Astrocyte (in vitro differentiated cells and primary cell): ENCODE results near the gene LRRC31. TPM values are rescaled to one million over a fixed set of nuclear protein-coding genes. Genes with fewer than 3 reads are reported as not detected.

Experiments used
- DNase-seq: peaks from one replicate; pipeline ENCODE4 v3.0.0-alpha.2; 2010; ENCODE audit warnings: low read depth
- FAIRE-seq: peaks from 2 replicates; lab custom pipeline; 2011; peaks lifted over from hg19 to GRCh38; lab: Jason Lieb, UNC
- H2AFZ ChIP-seq: 2 replicates; pipeline ENCODE4 v1.6.0; 2012; ENCODE audit warnings: low read depth, low read length, inconsistent platforms
- H3K27ac ChIP-seq: 2 replicates; pipeline ENCODE4 v1.5.1; 2011; ENCODE audit warnings: low read depth, low read length, inconsistent platforms
- H3K27me3 ChIP-seq: 2 replicates; pipeline ENCODE4 v1.6.0; 2011; ENCODE audit warnings: low read length, inconsistent platforms; ENCODE audit not compliant: insufficient read depth
- H3K36me3 ChIP-seq: 2 replicates; pipeline ENCODE4 v1.5.1; 2011; ENCODE audit warnings: low read length, inconsistent platforms; ENCODE audit not compliant: insufficient read depth
- H3K4me1 ChIP-seq: 2 replicates; pipeline ENCODE4 v1.5.1; 2011; ENCODE audit warnings: low read length, inconsistent platforms; ENCODE audit not compliant: insufficient read depth
- H3K4me2 ChIP-seq: 2 replicates; pipeline ENCODE4 v1.6.0; 2012; ENCODE audit warnings: low read length, inconsistent platforms
- H3K4me3 ChIP-seq: 2 replicates; pipeline ENCODE4 v1.5.1; 2011; ENCODE audit warnings: low read depth, mild to moderate bottlenecking, low read length, inconsistent platforms; ENCODE audit not compliant: insufficient read depth
- H3K79me2 ChIP-seq: 2 replicates; pipeline ENCODE4 v1.6.0; 2012; ENCODE audit warnings: mild to moderate bottlenecking, low read length, inconsistent platforms; ENCODE audit not compliant: insufficient read depth
- H3K9ac ChIP-seq: 2 replicates; pipeline ENCODE4 v1.6.0; 2012; ENCODE audit warnings: mild to moderate bottlenecking, low read length, inconsistent platforms
- H3K9me3 ChIP-seq: 2 replicates; pipeline ENCODE4 v1.5.1; 2012; ENCODE audit warnings: low read depth, mild to moderate bottlenecking, low read length, inconsistent platforms; ENCODE audit not compliant: insufficient read depth
- H4K20me1 ChIP-seq: 2 replicates; pipeline ENCODE4 v1.6.0; 2012; ENCODE audit warnings: low read length, inconsistent platforms; ENCODE audit not compliant: insufficient read depth
- H3K27ac Mint-ChIP-seq: one replicate; pipeline ENCODE4 v1.8.0; 2021; ENCODE audit warnings: mild to moderate bottlenecking, mixed read lengths; ENCODE audit not compliant: unreplicated experiment
- H3K27me3 Mint-ChIP-seq: one replicate; pipeline ENCODE4 v1.8.0; 2021; ENCODE audit warnings: low read depth, mixed read lengths; ENCODE audit not compliant: unreplicated experiment
- H3K36me3 Mint-ChIP-seq: one replicate; pipeline ENCODE4 v1.8.0; 2021; ENCODE audit warnings: low read depth, mixed read lengths; ENCODE audit not compliant: unreplicated experiment
- H3K4me1 Mint-ChIP-seq: one replicate; pipeline ENCODE4 v1.8.0; 2021; ENCODE audit warnings: low read depth, mixed read lengths; ENCODE audit not compliant: unreplicated experiment
- H3K4me3 Mint-ChIP-seq: one replicate; pipeline ENCODE4 v1.8.0; 2021; ENCODE audit warnings: mild to moderate bottlenecking, moderate library complexity, mixed read lengths; ENCODE audit not compliant: unreplicated experiment
- H3K9me3 Mint-ChIP-seq: one replicate; pipeline ENCODE4 v1.8.0; 2021; ENCODE audit warnings: mild to moderate bottlenecking, mixed read lengths; ENCODE audit not compliant: unreplicated experiment
- EZH2 ChIP-seq: IDR thresholded peaks from 2 replicates; pipeline ENCODE4 v1.6.1; 2012; ENCODE audit warnings: mild to moderate bottlenecking, low read length, inconsistent platforms; ENCODE audit not compliant: insufficient read depth
- total RNA-seq: library from RNA; stranded (reverse); gene quantifications from 2 replicates; pipeline ENCODE4 v1.2.1, GENCODE V29; 2021
- TF ChIP-seq, protein P1 (sequence below): IDR thresholded peaks from 2 replicates; pipeline ENCODE4 v1.5.1; 2011; ENCODE audit warnings: low read depth, mild to moderate bottlenecking, inconsistent platforms, low read length, moderate library complexity; ENCODE audit not compliant: insufficient read depth

LRRC31 gene
- total RNA-seq, 1 donor from 2014 or later = 0.16 TPM

- Histone ChIP-seq H3K9me3 (no peaks in the 10 kb centered on the region), H3K4me2 (no peak overlapping the region), H3K27me3 (no peaks in the 10 kb centered on the region), H2AFZ (no peak overlapping the region), H3K9ac (no peak overlapping the region), H4K20me1 (no peaks in the 10 kb centered on the region), H3K27ac (no peak overlapping the region), H3K4me3 (no peak overlapping the region), H3K79me2 (no peaks in the 10 kb centered on the region), H3K36me3 (no peaks in the 10 kb centered on the region), H3K4me1 (peaks cover 19% of the 10 kb centered on the region)
- FAIRE-seq (no peak), DNase-seq (no peak)
- no peak for TF ChIP-seq EZH2
- TF ChIP-seq, protein P1, sequence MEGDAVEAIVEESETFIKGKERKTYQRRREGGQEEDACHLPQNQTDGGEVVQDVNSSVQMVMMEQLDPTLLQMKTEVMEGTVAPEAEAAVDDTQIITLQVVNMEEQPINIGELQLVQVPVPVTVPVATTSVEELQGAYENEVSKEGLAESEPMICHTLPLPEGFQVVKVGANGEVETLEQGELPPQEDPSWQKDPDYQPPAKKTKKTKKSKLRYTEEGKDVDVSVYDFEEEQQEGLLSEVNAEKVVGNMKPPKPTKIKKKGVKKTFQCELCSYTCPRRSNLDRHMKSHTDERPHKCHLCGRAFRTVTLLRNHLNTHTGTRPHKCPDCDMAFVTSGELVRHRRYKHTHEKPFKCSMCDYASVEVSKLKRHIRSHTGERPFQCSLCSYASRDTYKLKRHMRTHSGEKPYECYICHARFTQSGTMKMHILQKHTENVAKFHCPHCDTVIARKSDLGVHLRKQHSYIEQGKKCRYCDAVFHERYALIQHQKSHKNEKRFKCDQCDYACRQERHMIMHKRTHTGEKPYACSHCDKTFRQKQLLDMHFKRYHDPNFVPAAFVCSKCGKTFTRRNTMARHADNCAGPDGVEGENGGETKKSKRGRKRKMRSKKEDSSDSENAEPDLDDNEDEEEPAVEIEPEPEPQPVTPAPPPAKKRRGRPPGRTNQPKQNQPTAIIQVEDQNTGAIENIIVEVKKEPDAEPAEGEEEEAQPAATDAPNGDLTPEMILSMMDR = no peak
- Mint-ChIP-seq H3K27me3 (peaks cover 4% of the 10 kb centered on the region), H3K4me1 (peaks cover 3% of the 10 kb centered on the region), H3K9me3 (peaks cover 10% of the 10 kb centered on the region), H3K36me3 (peaks cover 2% of the 10 kb centered on the region), H3K4me3 (no peak overlapping the region), H3K27ac (no peak overlapping the region)
Measured at GRCh38 chr3:169809230-169809795, 60.4 kb downstream of the LRRC31 start.

- H4K20me1 ChIP-seq = no peaks in the 10 kb centered on the region
- H3K9ac ChIP-seq = no peak overlapping the region
- no peak overlapping the region for H3K4me3 ChIP-seq
- DNase-seq = no peak
- no peak overlapping the region for H3K27ac ChIP-seq
- H3K4me2 ChIP-seq = no peak overlapping the region
- no peaks in the 10 kb centered on the region for H3K27me3 Mint-ChIP-seq
- TF ChIP-seq, protein P1 = no peak
- no peak for TF ChIP-seq EZH2
- H3K36me3 Mint-ChIP-seq = peaks cover 2% of the 10 kb centered on the region
- no peaks in the 10 kb centered on the region for H3K36me3 ChIP-seq
- no peaks in the 10 kb centered on the region for H3K27me3 ChIP-seq
- no peak overlapping the region for H2AFZ ChIP-seq
- FAIRE-seq = no peak
- H3K27ac Mint-ChIP-seq = no peak overlapping the region
- no peaks in the 10 kb centered on the region for H3K4me1 ChIP-seq
- H3K79me2 ChIP-seq = no peaks in the 10 kb centered on the region
- H3K4me3 Mint-ChIP-seq = no peak overlapping the region
- no peaks in the 10 kb centered on the region for H3K9me3 Mint-ChIP-seq
- no peaks in the 10 kb centered on the region for H3K4me1 Mint-ChIP-seq
- no peaks in the 10 kb centered on the region for H3K9me3 ChIP-seq
Measured at GRCh38 chr3:169804681-169805080, 65.1 kb downstream of the LRRC31 start.

- peaks cover 7% of the 10 kb centered on the region for H3K4me1 ChIP-seq
- no peak overlapping the region for H3K4me3 ChIP-seq
- peaks cover 8% of the 10 kb centered on the region for H3K4me1 Mint-ChIP-seq
- H3K79me2 ChIP-seq = no peaks in the 10 kb centered on the region
- peaks cover 7% of the 10 kb centered on the region for H3K36me3 ChIP-seq
- H3K27ac Mint-ChIP-seq = no peak overlapping the region
- H4K20me1 ChIP-seq = no peaks in the 10 kb centered on the region
- H3K4me3 Mint-ChIP-seq = no peak overlapping the region
- peaks cover 3% of the 10 kb centered on the region for H3K36me3 Mint-ChIP-seq
- H3K27me3 Mint-ChIP-seq = no peaks in the 10 kb centered on the region
- no peak overlapping the region for H3K9ac ChIP-seq
- no peaks in the 10 kb centered on the region for H3K9me3 Mint-ChIP-seq
- FAIRE-seq (no peak), DNase-seq (no peak)
- H3K9me3 ChIP-seq = no peaks in the 10 kb centered on the region
- no peak overlapping the region for H2AFZ ChIP-seq
- no peak overlapping the region for H3K4me2 ChIP-seq
- no peak overlapping the region for H3K27ac ChIP-seq
- no peak for TF ChIP-seq EZH2
- TF ChIP-seq, protein P1 = no peak
- H3K27me3 ChIP-seq = no peaks in the 10 kb centered on the region
Measured at GRCh38 chr3:169792359-169792758, 77.4 kb downstream of the LRRC31 start.
